CD4-positive, alpha-beta T cell (primary cell): Measurements from ENCODE around the gene RSRP1. TPM values are rescaled to one million over a fixed set of nuclear protein-coding genes. Genes with fewer than 3 reads are reported as not detected.
A peak's percentile ranks its signal among the peaks of the same experiment; 100 is the strongest.
"Not testable (repeated sequence)": the region's sequence is repeated elsewhere in the genome, so short reads cannot be mapped to it uniquely, and the experiment has no call there.

ENCODE experiments used
- ATAC-seq: fragments of 200-7000 bp; cut with Tn5 transposase; one replicate; pipeline ENCODE4 v1.10.0; 2022; ENCODE audit warnings: mild to moderate bottlenecking; ENCODE audit not compliant: poor library complexity
- CTCF ChIA-PET: fragments of 350-600 bp; sonication (Branson Sonifier 250); formaldehyde crosslinking; loops from one replicate; lab custom pipeline; 2021; ENCODE audit warnings: antibody characterized with exemption, inconsistent platforms; lab: Charles Lee
- POLR2A ChIA-PET: fragments of 350-600 bp; sonication (Branson Sonifier 250); formaldehyde crosslinking; loops from one replicate; lab custom pipeline; 2021; ENCODE audit warnings: antibody characterized with exemption, inconsistent platforms; lab: Charles Lee
- DNase-seq, 14 experiments: peaks; one replicate each; pipeline ENCODE4 v3.0.0-alpha.2; 2013 to 2020; ENCODE audit warnings: mixed read lengths in 2 of 14
- H3K27ac ChIP-seq, 2 donors: one replicate each; pipeline versions ENCODE4 v1.5.1 to v1.7.0; 2013; ENCODE audit warnings: low read length in 2 of 2, low read depth in 1 of 2, mild to moderate bottlenecking in 1 of 2
- H3K27me3 ChIP-seq, 2 experiments: 1 replicate in 1 of 2; 2 replicates in 1 of 2; pipeline versions ENCODE4 v1.6.1 to v1.7.0; 2013; ENCODE audit warnings: low read length in 2 of 2, control low read depth in 1 of 2, mild to moderate bottlenecking in 1 of 2, moderate library complexity in 1 of 2; ENCODE audit not compliant: insufficient read depth in 2 of 2, control insufficient read depth in 1 of 2
- H3K36me3 ChIP-seq: one replicate; pipeline ENCODE4 v1.6.1; 2013; ENCODE audit warnings: low read length, control low read depth; ENCODE audit not compliant: insufficient read depth
- H3K4me1 ChIP-seq: one replicate; pipeline ENCODE4 v1.6.1; 2013; ENCODE audit warnings: low read length, control low read depth; ENCODE audit not compliant: insufficient read depth
- H3K4me3 ChIP-seq: one replicate; pipeline ENCODE4 v1.5.1; 2013; ENCODE audit warnings: mild to moderate bottlenecking, low read length, moderate library complexity
- H3K9me3 ChIP-seq, 2 experiments: 1 replicate in 1 of 2; 2 replicates in 1 of 2; pipeline versions ENCODE4 v1.6.1 to v1.7.0; 2013; ENCODE audit warnings: low read length in 2 of 2, mild to moderate bottlenecking in 2 of 2, control low read depth in 1 of 2, moderate library complexity in 1 of 2; ENCODE audit not compliant: control insufficient read depth in 1 of 2, insufficient read depth in 1 of 2
- H3K27ac Mint-ChIP-seq: one replicate; pipeline ENCODE4 v1.8.0; 2020; ENCODE audit warnings: mixed read lengths
- H3K27me3 Mint-ChIP-seq: one replicate; pipeline ENCODE4 v1.8.0; 2021; ENCODE audit warnings: mixed read lengths
- H3K36me3 Mint-ChIP-seq: one replicate; pipeline ENCODE4 v1.8.0; 2021; ENCODE audit warnings: low read depth, mixed read lengths
- H3K4me1 Mint-ChIP-seq: one replicate; pipeline ENCODE4 v1.8.0; 2021; ENCODE audit warnings: low read depth, mixed read lengths
- H3K4me3 Mint-ChIP-seq: one replicate; pipeline ENCODE4 v1.8.0; 2020; ENCODE audit warnings: mild to moderate bottlenecking, mixed read lengths
- H3K9me3 Mint-ChIP-seq: one replicate; pipeline ENCODE4 v1.8.0; 2020; ENCODE audit warnings: mixed read lengths
- CTCF ChIP-seq: fragments of 200-600 bp; IDR thresholded peaks from one replicate; pipeline ENCODE4 v1.8.0; 2022; ENCODE audit warnings: antibody characterized with exemption, mild to moderate bottlenecking
- intact Hi-C, 2 experiments: fragments of 100-400 bp; cut with DNase I in 1 of 2; cut with micrococcal nuclease in 1 of 2; formaldehyde crosslinking; loops; one replicate each; pipeline versions ENCODE4 v1.15.1 to v1.9.0; 2023 to 2025; cut with DNase I, micrococcal nuclease
- total RNA-seq, 174 experiments: library from RNA in 2 of 174; stranded (reverse) in 2 of 174; gene quantifications; one replicate each; pipeline ENCODE4 v1.2.3 and lab custom pipeline; 2021 to 2026

Gene RSRP1
- total RNA-seq, 2 experiments from 2014 or later = 395 to 428 TPM

- intact Hi-C loops = not testable (repeated sequence)
These were observed 11.8 kb downstream of the RSRP1 start for GRCh38 chr1:25235411-25235810.

GRCh38 chr1:25232866-25233784, 14.1 kb downstream of the RSRP1 start:
- no peak overlapping the region for H3K4me3 Mint-ChIP-seq
- Histone ChIP-seq H3K27me3 (no peaks in the 10 kb centered on the region), H3K4me1 (peaks cover 30% of the 10 kb centered on the region), H3K36me3 (peaks cover 30% of the 10 kb centered on the region), H3K4me3 (peak overlapping the region; percentile 65), H3K27ac (peak overlapping the region; percentile 85 to 93), H3K9me3 (no peaks in the 10 kb centered on the region)
- no peak for TF ChIP-seq CTCF
- peaks cover 29% of the 10 kb centered on the region for H3K4me1 Mint-ChIP-seq
- peak; percentile 17 to 84 (median 44) for DNase-seq
- H3K27ac Mint-ChIP-seq = no peak overlapping the region
- H3K9me3 Mint-ChIP-seq = no peaks in the 10 kb centered on the region
- ATAC-seq = peak; percentile 34
- POLR2A ChIA-PET = interaction anchor here (0.7 to 7.0 kb wide), 31 partner anchors 7 to 1667 kb away, joined by 3 to 277 read pairs (median 4); partner anchors contain the start of genes CEP85, GPATCH3, HMGN2 and MACO1
- CTCF ChIA-PET = interaction anchor here (0.9 to 2.0 kb wide), 3 partner anchors 8 to 28 kb away, joined by 3 to 12 read pairs (median 6); no protein-coding TSS in a partner anchor
- intact Hi-C loops = loop anchor here (1.0 kb wide), 1 partner anchor 14 kb away; the partner anchor contains the start of gene RSRP1 (in 2 of the 2)
- peaks cover 38% of the 10 kb centered on the region for H3K36me3 Mint-ChIP-seq
- H3K27me3 Mint-ChIP-seq = no peaks in the 10 kb centered on the region

More at GRCh38 chr1:25235411-25235810, 11.8 kb downstream of the RSRP1 start:
- Mint-ChIP-seq H3K4me1 (peaks cover 34% of the 10 kb centered on the region), H3K36me3 (peaks cover 31% of the 10 kb centered on the region), H3K27ac (peak overlapping the region; percentile 39)
- H3K4me3 Mint-ChIP-seq, H3K9me3 ChIP-seq, H3K4me3 ChIP-seq, H3K27ac ChIP-seq, ATAC-seq, H3K9me3 Mint-ChIP-seq, H3K27me3 ChIP-seq, H3K36me3 ChIP-seq, H3K27me3 Mint-ChIP-seq, DNase-seq, CTCF ChIA-PET, POLR2A ChIA-PET: not testable (repeated sequence)
- peaks cover 45% of the 10 kb centered on the region for H3K4me1 ChIP-seq

- no peak for TF ChIP-seq CTCF
- intact Hi-C loops = loop anchor here (1.0 kb wide), 1 partner anchor 15 kb away; the partner anchor contains the start of gene RSRP1 (in 2 of the 2)
- Histone ChIP-seq H3K4me1 (peaks cover 30% of the 10 kb centered on the region), H3K9me3 (no peaks in the 10 kb centered on the region), H3K4me3 (peak within 1 kb of the TSS; percentile 65), H3K27me3 (no peaks in the 10 kb centered on the region), H3K27ac (peak within 1 kb of the TSS; percentile 85 to 93), H3K36me3 (peaks cover 38% of the 10 kb centered on the region)
- Mint-ChIP-seq H3K27me3 (no peaks in the 10 kb centered on the region), H3K9me3 (no peaks in the 10 kb centered on the region), H3K4me1 (peaks cover 27% of the 10 kb centered on the region), H3K27ac (no peak within 1 kb of the TSS), H3K4me3 (no peak within 1 kb of the TSS), H3K36me3 (peaks cover 47% of the 10 kb centered on the region)
- peak; percentile 76 to 96 (median 86) for DNase-seq
- ATAC-seq = peak; percentile 90
- CTCF ChIA-PET = interaction anchor here (0.5 to 2.0 kb wide), 4 partner anchors 9 to 1144 kb away, joined by 3 to 12 read pairs (median 4); no protein-coding TSS in a partner anchor
- POLR2A ChIA-PET = interaction anchor here (0.6 to 7.0 kb wide), 32 partner anchors 8 to 1668 kb away, joined by 3 to 277 read pairs (median 4); partner anchors contain the start of genes CEP85, GPATCH3, HMGN2 and MACO1
These were observed 15.0 kb downstream of the RSRP1 start, which contains the start of gene SYF2 for GRCh38 chr1:25232027-25232865. Gene SYF2 (minus strand): TSS chr1:25232502. CDS start chr1:25232467, 35 bp downstream.
